HepG2 (cell line): Measurements from ENCODE around the gene PIKFYVE. TPM values are rescaled to one million over a fixed set of nuclear protein-coding genes. Genes with fewer than 3 reads are reported as not detected.

ENCODE experiments used
- ATAC-seq: fragments of 200-7000 bp; cut with Tn5 transposase; 3 replicates; pipeline ENCODE4 v1.9.1; 2020; ENCODE audit warnings: mild to moderate bottlenecking, moderate library complexity
- BruUV-seq: library from RNA; stranded (reverse); fragments of 400-500 nt; replicated peaks from 2 replicates; lab custom pipeline; 2021; lab: Mats Ljungman, UMichigan
- CTCF ChIA-PET: fragments of 300-600 bp; formaldehyde crosslinking; extraction: SDS; loops from one replicate; lab custom pipeline; 2021; ENCODE audit warnings: low total read pairs, inconsistent platforms, low intra/inter-chr PET ratio; lab: Yijun Ruan, JAX
- POLR2A ChIA-PET: fragments of 350-600 bp; sonication (Branson Sonifier 250); formaldehyde crosslinking; loops from one replicate; lab custom pipeline; 2020; ENCODE audit warnings: antibody characterized with exemption, inconsistent platforms; lab: Yijun Ruan, JAX
- DNase-seq: peaks from one replicate; pipeline ENCODE4 v3.0.0-alpha.2; 2015; ENCODE audit warnings: low spot score
- FAIRE-seq: peaks from 3 replicates; lab custom pipeline; 2011; peaks lifted over from hg19 to GRCh38; lab: Jason Lieb, UNC
- H2AFZ ChIP-seq: one replicate; pipeline ENCODE4 v1.6.1; 2011; ENCODE audit warnings: low read length, inconsistent platforms
- H3K27ac ChIP-seq: fragments of 300-600 bp; 3 replicates; pipeline ENCODE4 v1.8.0; 2011; ENCODE audit warnings: mixed run types, mild to moderate bottlenecking, mixed read lengths, low read length, inconsistent platforms; ENCODE audit not compliant: insufficient read depth; ENCODE audit errors: extremely low read length
- H3K27me3 ChIP-seq, 2 experiments: fragments of 200-600 bp in 1 of 2; 2 replicates in 1 of 2; 3 replicates in 1 of 2; pipeline versions ENCODE4 v1.6.0 to v1.8.0; 2011; ENCODE audit warnings: low read length in 2 of 2, mild to moderate bottlenecking in 2 of 2, moderate library complexity in 2 of 2, inconsistent platforms in 1 of 2; ENCODE audit not compliant: insufficient read depth in 2 of 2, control insufficient read depth in 1 of 2
- H3K36me3 ChIP-seq, 2 experiments: fragments of 200-600 bp in 1 of 2; replicated peaks in 1 of 2; 2 replicates in 1 of 2; 3 replicates in 1 of 2; pipeline versions ENCODE4 v1.5.1 to v1.8.0; 2011; ENCODE audit warnings: low read length in 2 of 2, inconsistent platforms in 1 of 2; ENCODE audit not compliant: insufficient read depth in 2 of 2, control insufficient read depth in 1 of 2
- H3K4me1 ChIP-seq: 2 replicates; pipeline ENCODE4 v1.5.1; 2012; ENCODE audit warnings: low read length, inconsistent platforms; ENCODE audit not compliant: insufficient read depth
- H3K4me2 ChIP-seq: 2 replicates; pipeline ENCODE4 v1.6.0; 2011; ENCODE audit warnings: low read depth, low read length, inconsistent platforms
- H3K4me3 ChIP-seq, 3 experiments: fragments of 200-600 bp in 1 of 3; sonication (generic), shearing (Covaris generic) in 1 of 3; replicated peaks in 1 of 3; 2 replicates each; pipeline ENCODE4 v1.5.1; 2011 to 2016; ENCODE audit warnings: low read length in 3 of 3, inconsistent platforms in 2 of 3, low read depth in 2 of 3, mild to moderate bottlenecking in 2 of 3, control low read depth in 1 of 3, mixed read lengths in 1 of 3; ENCODE audit not compliant: insufficient read depth in 1 of 3
- H3K79me2 ChIP-seq: one replicate; pipeline ENCODE4 v1.6.1; 2011; ENCODE audit warnings: low read length, inconsistent platforms; ENCODE audit not compliant: insufficient read depth
- H3K9ac ChIP-seq: 2 replicates; pipeline ENCODE4 v1.6.0; 2011; ENCODE audit warnings: mild to moderate bottlenecking, low read depth, low read length, inconsistent platforms; ENCODE audit not compliant: insufficient read depth
- H3K9me3 ChIP-seq: 2 replicates; pipeline ENCODE4 v1.5.1; 2012; ENCODE audit warnings: mild to moderate bottlenecking, low read length
- H4K20me1 ChIP-seq: 2 replicates; pipeline ENCODE4 v1.6.0; 2011; ENCODE audit warnings: inconsistent platforms, mild to moderate bottlenecking, low read length, moderate library complexity; ENCODE audit not compliant: insufficient read depth
- GABPA ChIP-seq, 2 experiments: IDR thresholded peaks; 2 replicates each; pipeline ENCODE4 v1.6.1; 2011 to 2016; ENCODE audit warnings: low read depth in 2 of 2, low read length in 1 of 2, missing biosample characterization in 1 of 2, missing genetic modification characterization in 1 of 2
- GATAD2A ChIP-seq: IDR thresholded peaks from 2 replicates; pipeline ENCODE4 v1.6.1; 2016
- HHEX ChIP-seq: IDR thresholded peaks from 2 replicates; pipeline ENCODE4 v1.6.1; 2016; ENCODE audit warnings: control low read depth
- MED13 ChIP-seq: sonication (generic); formaldehyde crosslinking; IDR thresholded peaks from 2 replicates; pipeline ENCODE4 v1.5.0; 2020; ENCODE audit warnings: missing genetic modification reagents
- NCOA2 ChIP-seq: sonication (generic); formaldehyde crosslinking; IDR thresholded peaks from 2 replicates; pipeline ENCODE4 v1.8.0; 2022; ENCODE audit warnings: inconsistent platforms
- NR2F1 ChIP-seq, 2 experiments: fragments of 450-650 bp in 1 of 2; formaldehyde crosslinking in 1 of 2; IDR thresholded peaks; 2 replicates each; pipeline versions ENCODE4 v1.5.0 to v1.6.1; 2016 to 2020; ENCODE audit warnings: mild to moderate bottlenecking in 1 of 2, missing compliant biosample characterization in 1 of 2, missing genetic modification reagents in 1 of 2, moderate library complexity in 1 of 2
- NR2F6 ChIP-seq, 2 experiments: IDR thresholded peaks; 2 replicates each; pipeline ENCODE4 v1.6.1; 2016; ENCODE audit warnings: antibody characterized with exemption in 1 of 2, mild to moderate bottlenecking in 1 of 2
- RARA ChIP-seq: IDR thresholded peaks from 2 replicates; pipeline ENCODE4 v1.6.1; 2016; ENCODE audit warnings: missing genetic modification reagents, missing compliant biosample characterization
- SOX13 ChIP-seq, 3 experiments: fragments of 450-650 bp in 1 of 3; sonication (generic) in 1 of 3; formaldehyde crosslinking in 1 of 3; IDR thresholded peaks in 2 of 3; conservative IDR thresholded peaks in 1 of 3; 2 replicates each; pipeline versions ENCODE4 v1.5.0 to v1.6.1; 2016 to 2020; ENCODE audit warnings: antibody characterized with exemption in 1 of 3, mild to moderate bottlenecking in 1 of 3, missing compliant biosample characterization in 1 of 3, missing genetic modification reagents in 1 of 3, moderate library complexity in 1 of 3
- WGBS: methylation state at CpG from one replicate; pipeline ENCODE4 v1.1.6; 2017; ENCODE audit warnings: low lambda C conversion rate; 5-methylcytosine and 5-hydroxymethylcytosine counted together
- in situ Hi-C: cut with HindIII; loops from 2 replicates; pipeline ENCODE4 v1.10.0; 2017; ENCODE audit warnings: low pct_unique_long_range_greater_than_20kb; ENCODE audit not compliant: extremely low pct_ligation_motif_present
- intact Hi-C: fragments of 100-400 bp; cut with micrococcal nuclease; formaldehyde crosslinking; loops from one replicate; pipeline ENCODE4 v1.10.0; 2022; ENCODE audit not compliant: unreplicated experiment
- polyA plus RNA-seq, 8 experiments: library from polyadenylated mRNA; depleted of rRNA in 3 of 8; stranded (reverse) in 7 of 8; unstranded in 1 of 8; fragments of >200 nt; fragmentation: Illumina TruSeq in 4 of 8; extraction: Trizol in 4 of 8; gene quantifications; 2 replicates each; pipeline versions ENCODE4 v1.2.1 to v1.2.3, GENCODE V29; 2011 to 2016; ENCODE audit warnings: low read depth in 4 of 8, missing spikeins in 1 of 8, mixed read lengths in 1 of 8; ENCODE audit not compliant: insufficient read depth in 1 of 8
- total RNA-seq, 5 experiments: library from RNA; depleted of rRNA; stranded (reverse); fragments of >200 nt; fragmentation: Illumina TruSeq; extraction: Trizol; gene quantifications; 2 replicates each; pipeline ENCODE4 v1.2.3, GENCODE V29; 2016; ENCODE audit warnings: low read depth in 1 of 5
- TF ChIP-seq, protein P1 (sequence below): sonication (generic); formaldehyde crosslinking; IDR thresholded peaks from 2 replicates; pipeline ENCODE4 v1.4.0; 2020; ENCODE audit warnings: missing genetic modification reagents
- TF ChIP-seq, protein P2 (sequence below): IDR thresholded peaks from 2 replicates; pipeline ENCODE4 v1.6.1; 2016; ENCODE audit warnings: control low read depth
- TF ChIP-seq, protein P3 (sequence below): sonication (generic); formaldehyde crosslinking; IDR thresholded peaks from 2 replicates; pipeline ENCODE4 v1.9.0; 2021; ENCODE audit warnings: mild to moderate bottlenecking, missing genetic modification reagents
- TF ChIP-seq, protein P4 (sequence below): sonication (generic); formaldehyde crosslinking; IDR thresholded peaks from 2 replicates; pipeline ENCODE4 v1.5.0; 2020; ENCODE audit warnings: mild to moderate bottlenecking, missing genetic modification reagents

PIKFYVE gene
- total and polyA plus RNA-seq, 2 of the 13 experiments (the other 11 are each of a cell fraction or from before 2014, with no cell fraction given), result 20.2 to 21.7 TPM

DNA sequence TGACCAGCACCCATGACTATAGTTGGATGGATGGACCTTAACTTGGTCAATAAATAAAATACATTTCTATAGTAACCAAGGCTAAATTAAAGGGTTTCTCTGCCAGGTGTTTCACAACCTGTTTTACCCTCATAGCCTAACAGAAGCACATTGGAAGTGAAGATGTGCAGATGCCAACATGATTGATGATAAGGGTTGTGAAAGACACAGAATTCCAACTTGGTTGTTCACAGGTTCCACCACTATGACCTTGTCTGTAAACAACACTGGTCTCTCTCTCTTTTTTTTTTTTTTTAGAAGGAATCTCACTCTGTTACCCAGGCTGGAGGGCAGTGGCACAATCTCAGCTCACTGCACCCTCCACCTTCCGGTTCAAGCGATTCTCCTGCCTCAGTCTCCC is 103.0 kb downstream of the PIKFYVE start:
- H3K4me1 ChIP-seq, result peaks cover 29% of the 10 kb centered on the region
- no peak overlapping the region for H3K4me2 ChIP-seq
- no peaks in the 10 kb centered on the region for H4K20me1 ChIP-seq
- no peak for FAIRE-seq
- no peak overlapping the region for H3K27ac ChIP-seq
- H3K36me3 ChIP-seq, result no peaks in the 10 kb centered on the region
- H3K9me3 ChIP-seq, result peaks cover 12% of the 10 kb centered on the region
- POLR2A ChIA-PET, result no interaction called here
- CTCF ChIA-PET, result no interaction called here
- peak; percentile 73 for ATAC-seq
- in situ Hi-C loops, result no loop called here
- WGBS, result 69% methylated on average over 2 of the region's 2 CpGs
- no peaks in the 10 kb centered on the region for H3K27me3 ChIP-seq
- no peak overlapping the region for H3K4me3 ChIP-seq
- intact Hi-C loops, result loop anchor here (5.0 kb wide), 1 partner anchor 1798 kb away; no protein-coding TSS in a partner anchor
- H3K79me2 ChIP-seq, result no peaks in the 10 kb centered on the region
- H2AFZ ChIP-seq, result no peak overlapping the region
- BruUV-seq, result no TSS peak
- H3K9ac ChIP-seq, result no peak overlapping the region
- peak; percentile 83 for DNase-seq
- TF ChIP-seq GATAD2A (CRISPR knock-in tag) (peak; percentile 53), NCOA2 (peak; percentile 25; the same call in 1 of the 2 replicates), SOX13 (IDR thresholded peaks at IDR 0.05) (no peak), SOX13 (CRISPR knock-in tag; conservative IDR thresholded peaks at IDR 0.05 in 1 of 2, IDR thresholded peaks at IDR 0.05 in 1 of 2) (peak in 1 of 2 experiments; percentile 56; a peak in 1 of 4 replicates), MED13 (CRISPR knock-in tag) (no peak), HHEX (CRISPR knock-in tag) (peak; percentile 54; the same call in 1 of the 2 replicates), GABPA (IDR thresholded peaks at IDR 0.05; ENCODE audit: low read depth, low read length) (no peak), GABPA (CRISPR knock-in tag; IDR thresholded peaks at IDR 0.05; ENCODE audit: low read depth) (no peak), NR2F6 (IDR thresholded peaks at IDR 0.05) (peak; percentile 54; the same call in 1 of the 2 replicates), NR2F6 (CRISPR knock-in tag; IDR thresholded peaks at IDR 0.05) (peak; percentile 30; the same call in 1 of the 2 replicates), RARA (CRISPR knock-in tag) (peak; percentile 65), NR2F1 (CRISPR knock-in tag; IDR thresholded peaks at IDR 0.05) (peak in 1 of 2 experiments; percentile 66; a peak in 2 of 4 replicates)
- TF ChIP-seq, protein P1, sequence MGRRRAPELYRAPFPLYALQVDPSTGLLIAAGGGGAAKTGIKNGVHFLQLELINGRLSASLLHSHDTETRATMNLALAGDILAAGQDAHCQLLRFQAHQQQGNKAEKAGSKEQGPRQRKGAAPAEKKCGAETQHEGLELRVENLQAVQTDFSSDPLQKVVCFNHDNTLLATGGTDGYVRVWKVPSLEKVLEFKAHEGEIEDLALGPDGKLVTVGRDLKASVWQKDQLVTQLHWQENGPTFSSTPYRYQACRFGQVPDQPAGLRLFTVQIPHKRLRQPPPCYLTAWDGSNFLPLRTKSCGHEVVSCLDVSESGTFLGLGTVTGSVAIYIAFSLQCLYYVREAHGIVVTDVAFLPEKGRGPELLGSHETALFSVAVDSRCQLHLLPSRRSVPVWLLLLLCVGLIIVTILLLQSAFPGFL, result no peak
- TF ChIP-seq, protein P2, sequence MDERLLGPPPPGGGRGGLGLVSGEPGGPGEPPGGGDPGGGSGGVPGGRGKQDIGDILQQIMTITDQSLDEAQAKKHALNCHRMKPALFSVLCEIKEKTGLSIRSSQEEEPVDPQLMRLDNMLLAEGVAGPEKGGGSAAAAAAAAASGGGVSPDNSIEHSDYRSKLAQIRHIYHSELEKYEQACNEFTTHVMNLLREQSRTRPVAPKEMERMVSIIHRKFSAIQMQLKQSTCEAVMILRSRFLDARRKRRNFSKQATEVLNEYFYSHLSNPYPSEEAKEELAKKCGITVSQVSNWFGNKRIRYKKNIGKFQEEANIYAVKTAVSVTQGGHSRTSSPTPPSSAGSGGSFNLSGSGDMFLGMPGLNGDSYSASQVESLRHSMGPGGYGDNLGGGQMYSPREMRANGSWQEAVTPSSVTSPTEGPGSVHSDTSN (CRISPR knock-in tag), result peak; percentile 81
- TF ChIP-seq, protein P3, sequence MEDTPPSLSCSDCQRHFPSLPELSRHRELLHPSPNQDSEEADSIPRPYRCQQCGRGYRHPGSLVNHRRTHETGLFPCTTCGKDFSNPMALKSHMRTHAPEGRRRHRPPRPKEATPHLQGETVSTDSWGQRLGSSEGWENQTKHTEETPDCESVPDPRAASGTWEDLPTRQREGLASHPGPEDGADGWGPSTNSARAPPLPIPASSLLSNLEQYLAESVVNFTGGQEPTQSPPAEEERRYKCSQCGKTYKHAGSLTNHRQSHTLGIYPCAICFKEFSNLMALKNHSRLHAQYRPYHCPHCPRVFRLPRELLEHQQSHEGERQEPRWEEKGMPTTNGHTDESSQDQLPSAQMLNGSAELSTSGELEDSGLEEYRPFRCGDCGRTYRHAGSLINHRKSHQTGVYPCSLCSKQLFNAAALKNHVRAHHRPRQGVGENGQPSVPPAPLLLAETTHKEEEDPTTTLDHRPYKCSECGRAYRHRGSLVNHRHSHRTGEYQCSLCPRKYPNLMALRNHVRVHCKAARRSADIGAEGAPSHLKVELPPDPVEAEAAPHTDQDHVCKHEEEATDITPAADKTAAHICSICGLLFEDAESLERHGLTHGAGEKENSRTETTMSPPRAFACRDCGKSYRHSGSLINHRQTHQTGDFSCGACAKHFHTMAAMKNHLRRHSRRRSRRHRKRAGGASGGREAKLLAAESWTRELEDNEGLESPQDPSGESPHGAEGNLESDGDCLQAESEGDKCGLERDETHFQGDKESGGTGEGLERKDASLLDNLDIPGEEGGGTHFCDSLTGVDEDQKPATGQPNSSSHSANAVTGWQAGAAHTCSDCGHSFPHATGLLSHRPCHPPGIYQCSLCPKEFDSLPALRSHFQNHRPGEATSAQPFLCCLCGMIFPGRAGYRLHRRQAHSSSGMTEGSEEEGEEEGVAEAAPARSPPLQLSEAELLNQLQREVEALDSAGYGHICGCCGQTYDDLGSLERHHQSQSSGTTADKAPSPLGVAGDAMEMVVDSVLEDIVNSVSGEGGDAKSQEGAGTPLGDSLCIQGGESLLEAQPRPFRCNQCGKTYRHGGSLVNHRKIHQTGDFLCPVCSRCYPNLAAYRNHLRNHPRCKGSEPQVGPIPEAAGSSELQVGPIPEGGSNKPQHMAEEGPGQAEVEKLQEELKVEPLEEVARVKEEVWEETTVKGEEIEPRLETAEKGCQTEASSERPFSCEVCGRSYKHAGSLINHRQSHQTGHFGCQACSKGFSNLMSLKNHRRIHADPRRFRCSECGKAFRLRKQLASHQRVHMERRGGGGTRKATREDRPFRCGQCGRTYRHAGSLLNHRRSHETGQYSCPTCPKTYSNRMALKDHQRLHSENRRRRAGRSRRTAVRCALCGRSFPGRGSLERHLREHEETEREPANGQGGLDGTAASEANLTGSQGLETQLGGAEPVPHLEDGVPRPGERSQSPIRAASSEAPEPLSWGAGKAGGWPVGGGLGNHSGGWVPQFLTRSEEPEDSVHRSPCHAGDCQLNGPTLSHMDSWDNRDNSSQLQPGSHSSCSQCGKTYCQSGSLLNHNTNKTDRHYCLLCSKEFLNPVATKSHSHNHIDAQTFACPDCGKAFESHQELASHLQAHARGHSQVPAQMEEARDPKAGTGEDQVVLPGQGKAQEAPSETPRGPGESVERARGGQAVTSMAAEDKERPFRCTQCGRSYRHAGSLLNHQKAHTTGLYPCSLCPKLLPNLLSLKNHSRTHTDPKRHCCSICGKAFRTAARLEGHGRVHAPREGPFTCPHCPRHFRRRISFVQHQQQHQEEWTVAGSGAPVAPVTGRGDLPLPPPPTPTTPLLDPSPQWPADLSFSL, result no peak
- TF ChIP-seq, protein P4, sequence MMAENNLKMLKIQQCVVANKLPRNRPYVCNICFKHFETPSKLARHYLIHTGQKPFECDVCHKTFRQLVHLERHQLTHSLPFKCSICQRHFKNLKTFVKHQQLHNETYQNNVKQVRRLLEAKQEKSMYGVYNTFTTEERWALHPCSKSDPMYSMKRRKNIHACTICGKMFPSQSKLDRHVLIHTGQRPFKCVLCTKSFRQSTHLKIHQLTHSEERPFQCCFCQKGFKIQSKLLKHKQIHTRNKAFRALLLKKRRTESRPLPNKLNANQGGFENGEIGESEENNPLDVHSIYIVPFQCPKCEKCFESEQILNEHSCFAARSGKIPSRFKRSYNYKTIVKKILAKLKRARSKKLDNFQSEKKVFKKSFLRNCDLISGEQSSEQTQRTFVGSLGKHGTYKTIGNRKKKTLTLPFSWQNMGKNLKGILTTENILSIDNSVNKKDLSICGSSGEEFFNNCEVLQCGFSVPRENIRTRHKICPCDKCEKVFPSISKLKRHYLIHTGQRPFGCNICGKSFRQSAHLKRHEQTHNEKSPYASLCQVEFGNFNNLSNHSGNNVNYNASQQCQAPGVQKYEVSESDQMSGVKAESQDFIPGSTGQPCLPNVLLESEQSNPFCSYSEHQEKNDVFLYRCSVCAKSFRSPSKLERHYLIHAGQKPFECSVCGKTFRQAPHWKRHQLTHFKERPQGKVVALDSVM (CRISPR knock-in tag), result no peak
